ENCODE data around the gene IGF1R. TPM values are rescaled to one million over a fixed set of nuclear protein-coding genes. Genes with fewer than 3 reads are reported as not detected.

The IGF1R gene
- total and polyA plus RNA-seq, 2 donors (not counting 3 experiments of a cell fraction or from before 2014, with no cell fraction given), result 16.1 to 59.1 TPM

GRCh38 chr15:98715890-98716443 lies 67.6 kb downstream of the IGF1R start:
- intact Hi-C loops (cut with micrococcal nuclease), result no loop called here
- no peak overlapping the region for H3K9ac ChIP-seq (replicated peaks; ENCODE audit: extremely low read depth, insufficient read depth, low read length)
- no peak for FAIRE-seq

More at GRCh38 chr15:98715890-98716443, 67.6 kb downstream of the IGF1R start:
- Histone ChIP-seq H4K20me1 (replicated peaks; ENCODE audit: control insufficient read depth, extremely low read depth, insufficient read depth, low read length) (no peaks in the 10 kb centered on the region), H3K4me1 (ENCODE audit: control insufficient read depth, extremely low read depth, insufficient read depth, low read length) (peaks cover 8% of the 10 kb centered on the region), H3K79me2 (ENCODE audit: control insufficient read depth, insufficient read depth, low read length) (peaks cover 61% of the 10 kb centered on the region), H2AFZ (ENCODE audit: low read depth, low read length) (no peak overlapping the region), H3K9me1 (replicated peaks; ENCODE audit: control insufficient read depth, extremely low read depth, insufficient read depth, low read length) (no peaks in the 10 kb centered on the region), H3K27me3 (ENCODE audit: control insufficient read depth in 2 of 2, insufficient read depth in 2 of 2, low read length in 2 of 2) (no peaks in the 10 kb centered on the region), H3K36me3 (ENCODE audit: control insufficient read depth in 2 of 2, extremely low read depth in 1 of 2, insufficient read depth in 2 of 2, low read length in 2 of 2) (no peaks in the 10 kb centered on the region), H3K9me3 (replicated peaks; ENCODE audit: control insufficient read depth, insufficient read depth, low read length) (no peaks in the 10 kb centered on the region), H3K4me2 (ENCODE audit: insufficient read depth, low read length) (no peak overlapping the region), H3K4me3 (replicated peaks in 1 of 3; ENCODE audit: insufficient read depth in 1 of 3, low read depth in 1 of 3, low read length in 3 of 3) (no peak overlapping the region), H3K27ac (ENCODE audit: insufficient read depth, low read depth, low read length) (no peak overlapping the region)
- TF ChIP-seq MAX (IDR thresholded peaks at IDR 0.05; ENCODE audit: insufficient read depth, insufficient read length) (no peak), POLR2A (IDR thresholded peaks at IDR 0.05; ENCODE audit: low read depth, low read length) (no peak), EZH2 (IDR thresholded peaks at IDR 0.05; ENCODE audit: borderline replicate concordance, low read depth, low read length, severe bottlenecking) (no peak), GATA2 (IDR thresholded peaks at IDR 0.05; ENCODE audit: insufficient read depth, insufficient read length, low read depth, low read length) (no peak), FOS (IDR thresholded peaks at IDR 0.05; ENCODE audit: borderline replicate concordance, insufficient read depth, low read length) (no peak), CTCF (IDR thresholded peaks at IDR 0.05; ENCODE audit: extremely low read depth in 1 of 2, insufficient read depth in 1 of 2, low read depth in 1 of 2, low read length in 2 of 2) (no peak), POLR2AphosphoS5 (IDR thresholded peaks at IDR 0.05; ENCODE audit: insufficient read depth, low read depth, low read length) (no peak), JUN (IDR thresholded peaks at IDR 0.05; ENCODE audit: borderline replicate concordance, insufficient read depth, insufficient read length, low read depth) (no peak), MYC (IDR thresholded peaks at IDR 0.05; ENCODE audit: low read depth, low read length) (no peak)
- POLR2A ChIA-PET, result no interaction called here
- CTCF ChIA-PET, result no interaction called here
- DNase-seq (ENCODE audit: low read depth, low spot score), result no peak
- no TSS peak for BruUV-seq (replicated peaks)
- dilution Hi-C loops (cut with MboI; ENCODE audit: extremely low pct_ligation_motif_present, low sequenced_read_pairs), result no loop called here
